HCT116 (cell line): ENCODE data around the gene SLC52A1. TPM values are rescaled to one million over a fixed set of nuclear protein-coding genes. Genes with fewer than 3 reads are reported as not detected.

Source experiments
- ATAC-seq: fragments of 200-7000 bp; cut with Tn5 transposase; 2 replicates; pipeline ENCODE4 v1.9.1; 2020; ENCODE audit warnings: mild to moderate bottlenecking, moderate library complexity
- BruUV-seq: library from RNA; stranded (reverse); fragments of 400-500 nt; replicated peaks from 2 replicates; lab custom pipeline; 2021; lab: Mats Ljungman, UMichigan
- CTCF ChIA-PET: fragments of 300-600 bp; sonication (Branson Sonifier 250); formaldehyde crosslinking; loops from one replicate; lab custom pipeline; 2021; ENCODE audit warnings: antibody characterized with exemption; lab: Charles Lee
- POLR2A ChIA-PET: fragments of 300-600, 350-600 bp; sonication (Branson Sonifier 250); formaldehyde crosslinking; loops from one replicate; lab custom pipeline; 2021; ENCODE audit warnings: antibody characterized with exemption; lab: Charles Lee
- RAD21 ChIA-PET, 2 experiments: fragments of 300-600 bp; sonication (Branson Sonifier 250); formaldehyde crosslinking; loops; one replicate each; lab custom pipeline; 2023; ENCODE audit warnings: low total read pairs in 2 of 2; ENCODE audit not compliant: uncharacterized antibody in 2 of 2, unreplicated experiment in 2 of 2, low non-redundant PET in 1 of 2; lab: Charles Lee
- DNase-seq: peaks from one replicate; pipeline ENCODE4 v3.0.0-alpha.2; 2010; ENCODE audit warnings: low read depth, low spot score
- H2AFZ ChIP-seq: fragments of 200-600 bp; shearing (Covaris generic), sonication (generic); 2 replicates; pipeline ENCODE4 v1.6.1; 2017; ENCODE audit warnings: low read depth, mixed run types, mixed read lengths, antibody characterized with exemption, low read length; ENCODE audit not compliant: poor library complexity, severe bottlenecking
- H3K27ac ChIP-seq: 2 replicates; pipeline ENCODE4 v1.5.1; 2012; ENCODE audit warnings: low read depth, low read length
- H3K27me3 ChIP-seq: fragments of 200-600 bp; sonication (generic); 2 replicates; pipeline ENCODE4 v1.6.1; 2016; ENCODE audit warnings: mixed run types, low read length, mixed read lengths; ENCODE audit not compliant: insufficient read depth
- H3K36me3 ChIP-seq, 2 experiments: fragments of 200-500 bp in 1 of 2; fragments of 200-600 bp in 1 of 2; sonication (Bioruptor generic) in 1 of 2; sonication (generic) in 1 of 2; 2 replicates each; pipeline versions ENCODE4 v1.5.1 to v1.6.1; 2014 to 2016; ENCODE audit warnings: low read length in 2 of 2, inconsistent platforms in 1 of 2, mixed read lengths in 1 of 2, mixed run types in 1 of 2; ENCODE audit not compliant: insufficient read depth in 2 of 2, control insufficient read depth in 1 of 2
- H3K4me1 ChIP-seq, 2 experiments: fragments of 200-600 bp in 1 of 2; sonication (generic) in 1 of 2; 2 replicates each; pipeline versions ENCODE4 v1.5.1 to v1.6.1; 2012 to 2017; ENCODE audit warnings: low read length in 2 of 2, inconsistent platforms in 1 of 2, mild to moderate bottlenecking in 1 of 2, mixed read lengths in 1 of 2, mixed run types in 1 of 2, moderate library complexity in 1 of 2; ENCODE audit not compliant: insufficient read depth in 2 of 2, control insufficient read depth in 1 of 2
- H3K4me2 ChIP-seq: fragments of 200-600 bp; sonication (generic); 2 replicates; pipeline ENCODE4 v1.6.1; 2017; ENCODE audit warnings: mixed run types, low read length, mixed read lengths
- H3K4me3 ChIP-seq, 2 experiments: fragments of 200-600 bp in 1 of 2; sonication (generic) in 1 of 2; replicated peaks in 1 of 2; 2 replicates each; pipeline ENCODE4 v1.5.1; 2011 to 2016; ENCODE audit warnings: low read length in 2 of 2, control low read depth in 1 of 2, low read depth in 1 of 2, mild to moderate bottlenecking in 1 of 2, mixed read lengths in 1 of 2, mixed run types in 1 of 2
- H3K79me2 ChIP-seq: fragments of 200-600 bp; sonication (generic); 2 replicates; pipeline ENCODE4 v1.6.1; 2017; ENCODE audit warnings: mild to moderate bottlenecking, mixed run types, low read length, moderate library complexity, mixed read lengths; ENCODE audit not compliant: insufficient read depth
- H3K9ac ChIP-seq: fragments of 200-600 bp; sonication (generic); 2 replicates; pipeline ENCODE4 v1.6.1; 2016; ENCODE audit warnings: low read length, mixed read lengths
- H3K9me2 ChIP-seq: fragments of 200-600 bp; sonication (generic), shearing (Covaris generic); 2 replicates; pipeline ENCODE4 v1.6.1; 2017; ENCODE audit warnings: mixed run types, mild to moderate bottlenecking, moderate library complexity; ENCODE audit not compliant: insufficient read depth
- H3K9me3 ChIP-seq, 2 experiments: fragments of 200-500 bp in 1 of 2; fragments of 200-600 bp in 1 of 2; sonication (Bioruptor generic) in 1 of 2; sonication (generic) in 1 of 2; 2 replicates each; pipeline ENCODE4 v1.6.1; 2014 to 2017; ENCODE audit warnings: low read length in 2 of 2, mixed read lengths in 2 of 2, inconsistent platforms in 1 of 2, low read depth in 1 of 2, mild to moderate bottlenecking in 1 of 2, mixed run types in 1 of 2, moderate library complexity in 1 of 2; ENCODE audit not compliant: control insufficient read depth in 1 of 2, insufficient read depth in 1 of 2
- H4K20me1 ChIP-seq: fragments of 200-600 bp; sonication (generic), shearing (Covaris generic); 2 replicates; pipeline ENCODE4 v1.6.1; 2017; ENCODE audit warnings: mixed run types, mild to moderate bottlenecking, moderate library complexity; ENCODE audit not compliant: insufficient read depth
- CTCF ChIP-seq, 3 experiments: fragments of 200-600 bp in 1 of 3; sonication (generic) in 1 of 3; IDR thresholded peaks in 2 of 3; conservative IDR thresholded peaks in 1 of 3; 2 replicates each; pipeline ENCODE4 v1.5.1; 2012 to 2017; ENCODE audit warnings: low read depth in 2 of 3, low read length in 2 of 3, antibody characterized with exemption in 1 of 3, borderline replicate concordance in 1 of 3, control low read depth in 1 of 3, mild to moderate bottlenecking in 1 of 3, mixed read lengths in 1 of 3, mixed run types in 1 of 3, moderate library complexity in 1 of 3; ENCODE audit not compliant: insufficient read depth in 1 of 3
- ELF1 ChIP-seq: IDR thresholded peaks from 2 replicates; pipeline ENCODE4 v1.6.1; 2012; ENCODE audit warnings: low read depth, borderline replicate concordance
- EZH2phosphoT487 ChIP-seq: fragments of 200-600 bp; IDR thresholded peaks from 2 replicates; pipeline ENCODE4 v1.6.1; 2018; ENCODE audit warnings: antibody characterized with exemption, borderline replicate concordance
- FOSL1 ChIP-seq: IDR thresholded peaks from 2 replicates; pipeline ENCODE4 v1.6.1; 2012; ENCODE audit warnings: low read depth
- JUND ChIP-seq: IDR thresholded peaks from 2 replicates; pipeline ENCODE4 v1.6.1; 2012
- POLR2AphosphoS5 ChIP-seq: IDR thresholded peaks from 2 replicates; pipeline ENCODE4 v1.6.1; 2011; ENCODE audit warnings: mild to moderate bottlenecking, low read depth, low read length, moderate library complexity
- SIN3A ChIP-seq: IDR thresholded peaks from 2 replicates; pipeline ENCODE4 v1.6.1; 2012; ENCODE audit warnings: low read depth
- SP1 ChIP-seq: IDR thresholded peaks from 2 replicates; pipeline ENCODE4 v1.6.1; 2012; ENCODE audit warnings: low read depth
- ZNF274 ChIP-seq: fragments of 200-500 bp; sonication (Bioruptor generic); IDR thresholded peaks from 2 replicates; pipeline ENCODE4 v1.6.1; 2014; ENCODE audit warnings: mild to moderate bottlenecking, low read depth, low read length, inconsistent platforms
- intact Hi-C: fragments of 100-400 bp; cut with micrococcal nuclease; formaldehyde crosslinking; loops from 2 replicates; pipeline ENCODE4 v1.10.0; 2022
- total RNA-seq: library from RNA; stranded (reverse); gene quantifications from one replicate; pipeline ENCODE4 v1.2.1, GENCODE V29; 2021; ENCODE audit not compliant: unreplicated experiment
- TF ChIP-seq, protein P1 (sequence below): IDR thresholded peaks from 2 replicates; pipeline ENCODE4 v1.6.1; 2012; ENCODE audit warnings: low read depth

Gene SLC52A1
- total RNA-seq, 1 experiment from 2014 or later, result not detected

DNA sequence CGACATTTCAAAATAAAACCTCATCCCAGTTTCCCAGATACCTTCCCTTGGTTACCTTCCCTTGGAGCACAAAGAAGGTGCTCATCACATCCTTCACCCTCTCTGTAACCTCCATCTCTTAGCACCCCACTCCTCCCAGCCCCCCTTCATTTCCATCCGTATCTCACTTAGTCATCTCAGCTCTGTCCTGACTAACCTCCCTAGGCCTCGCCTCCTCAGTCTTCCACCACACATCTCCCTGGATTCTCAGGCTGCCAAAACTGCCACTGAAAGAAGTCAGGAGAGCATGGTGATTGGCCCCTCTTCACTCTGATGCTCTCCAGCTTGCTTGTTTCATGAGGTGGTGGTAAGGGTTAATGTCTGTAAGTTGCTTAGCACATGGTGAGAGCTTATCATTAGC, 45.4 kb upstream of the SLC52A1 start:
- intact Hi-C loops, result no loop called here
- DNase-seq, result no peak
- H3K27me3 ChIP-seq, result no peaks in the 10 kb centered on the region
- RAD21 ChIA-PET, result no interaction called here
- TF ChIP-seq SP1, result no peak
- no peak for TF ChIP-seq SIN3A
- no peak for TF ChIP-seq POLR2AphosphoS5
- TF ChIP-seq ELF1, result no peak
- no peak for TF ChIP-seq JUND
- no peak for TF ChIP-seq FOSL1
- no peak for TF ChIP-seq ZNF274
- TF ChIP-seq, protein P1, sequence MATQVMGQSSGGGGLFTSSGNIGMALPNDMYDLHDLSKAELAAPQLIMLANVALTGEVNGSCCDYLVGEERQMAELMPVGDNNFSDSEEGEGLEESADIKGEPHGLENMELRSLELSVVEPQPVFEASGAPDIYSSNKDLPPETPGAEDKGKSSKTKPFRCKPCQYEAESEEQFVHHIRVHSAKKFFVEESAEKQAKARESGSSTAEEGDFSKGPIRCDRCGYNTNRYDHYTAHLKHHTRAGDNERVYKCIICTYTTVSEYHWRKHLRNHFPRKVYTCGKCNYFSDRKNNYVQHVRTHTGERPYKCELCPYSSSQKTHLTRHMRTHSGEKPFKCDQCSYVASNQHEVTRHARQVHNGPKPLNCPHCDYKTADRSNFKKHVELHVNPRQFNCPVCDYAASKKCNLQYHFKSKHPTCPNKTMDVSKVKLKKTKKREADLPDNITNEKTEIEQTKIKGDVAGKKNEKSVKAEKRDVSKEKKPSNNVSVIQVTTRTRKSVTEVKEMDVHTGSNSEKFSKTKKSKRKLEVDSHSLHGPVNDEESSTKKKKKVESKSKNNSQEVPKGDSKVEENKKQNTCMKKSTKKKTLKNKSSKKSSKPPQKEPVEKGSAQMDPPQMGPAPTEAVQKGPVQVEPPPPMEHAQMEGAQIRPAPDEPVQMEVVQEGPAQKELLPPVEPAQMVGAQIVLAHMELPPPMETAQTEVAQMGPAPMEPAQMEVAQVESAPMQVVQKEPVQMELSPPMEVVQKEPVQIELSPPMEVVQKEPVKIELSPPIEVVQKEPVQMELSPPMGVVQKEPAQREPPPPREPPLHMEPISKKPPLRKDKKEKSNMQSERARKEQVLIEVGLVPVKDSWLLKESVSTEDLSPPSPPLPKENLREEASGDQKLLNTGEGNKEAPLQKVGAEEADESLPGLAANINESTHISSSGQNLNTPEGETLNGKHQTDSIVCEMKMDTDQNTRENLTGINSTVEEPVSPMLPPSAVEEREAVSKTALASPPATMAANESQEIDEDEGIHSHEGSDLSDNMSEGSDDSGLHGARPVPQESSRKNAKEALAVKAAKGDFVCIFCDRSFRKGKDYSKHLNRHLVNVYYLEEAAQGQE, result no peak
- no peak for TF ChIP-seq CTCF (IDR thresholded peaks at IDR 0.05 in 2 of 3, conservative IDR thresholded peaks at IDR 0.05 in 1 of 3; ENCODE audit: borderline replicate concordance in 1 of 3, insufficient read depth in 1 of 3, low read depth in 2 of 3, low read length in 2 of 3)
- no peak for TF ChIP-seq EZH2phosphoT487
- BruUV-seq, result no TSS peak
- H2AFZ ChIP-seq, result no peak overlapping the region
- H3K27ac ChIP-seq, result no peak overlapping the region
- CTCF ChIA-PET, result no interaction called here
- POLR2A ChIA-PET, result no interaction called here
- H3K4me1 ChIP-seq, result no peaks in the 10 kb centered on the region
- no peaks in the 10 kb centered on the region for H3K36me3 ChIP-seq
- no peaks in the 10 kb centered on the region for H3K79me2 ChIP-seq
- H3K4me3 ChIP-seq, result no peak overlapping the region
- no peak overlapping the region for H3K9ac ChIP-seq
- H3K4me2 ChIP-seq, result no peak overlapping the region
- H3K9me3 ChIP-seq, result peaks cover 0 to under 1% of the 10 kb centered on the region in 2 experiments; a peak in 1 of 4 replicates
- no peak for ATAC-seq
- H4K20me1 ChIP-seq, result no peaks in the 10 kb centered on the region
- H3K9me2 ChIP-seq, result no peaks in the 10 kb centered on the region
